ENCODE results near the gene LDAH. TPM values are rescaled to one million over a fixed set of nuclear protein-coding genes. Genes with fewer than 3 reads are reported as not detected.

The LDAH gene
- 10 to 100 TPM; 19.5 to 21.5 TPM for total RNA-seq
- long read RNA-seq, transcript LDAH-201 (7 exons, 2,907 nt): major isoform, 14 of 28 reads
- long read RNA-seq, partial matches to known transcripts: 0 of 28 reads
- long read RNA-seq, other reads (novel, unspliced or antisense): 9 of 28 reads

DNA sequence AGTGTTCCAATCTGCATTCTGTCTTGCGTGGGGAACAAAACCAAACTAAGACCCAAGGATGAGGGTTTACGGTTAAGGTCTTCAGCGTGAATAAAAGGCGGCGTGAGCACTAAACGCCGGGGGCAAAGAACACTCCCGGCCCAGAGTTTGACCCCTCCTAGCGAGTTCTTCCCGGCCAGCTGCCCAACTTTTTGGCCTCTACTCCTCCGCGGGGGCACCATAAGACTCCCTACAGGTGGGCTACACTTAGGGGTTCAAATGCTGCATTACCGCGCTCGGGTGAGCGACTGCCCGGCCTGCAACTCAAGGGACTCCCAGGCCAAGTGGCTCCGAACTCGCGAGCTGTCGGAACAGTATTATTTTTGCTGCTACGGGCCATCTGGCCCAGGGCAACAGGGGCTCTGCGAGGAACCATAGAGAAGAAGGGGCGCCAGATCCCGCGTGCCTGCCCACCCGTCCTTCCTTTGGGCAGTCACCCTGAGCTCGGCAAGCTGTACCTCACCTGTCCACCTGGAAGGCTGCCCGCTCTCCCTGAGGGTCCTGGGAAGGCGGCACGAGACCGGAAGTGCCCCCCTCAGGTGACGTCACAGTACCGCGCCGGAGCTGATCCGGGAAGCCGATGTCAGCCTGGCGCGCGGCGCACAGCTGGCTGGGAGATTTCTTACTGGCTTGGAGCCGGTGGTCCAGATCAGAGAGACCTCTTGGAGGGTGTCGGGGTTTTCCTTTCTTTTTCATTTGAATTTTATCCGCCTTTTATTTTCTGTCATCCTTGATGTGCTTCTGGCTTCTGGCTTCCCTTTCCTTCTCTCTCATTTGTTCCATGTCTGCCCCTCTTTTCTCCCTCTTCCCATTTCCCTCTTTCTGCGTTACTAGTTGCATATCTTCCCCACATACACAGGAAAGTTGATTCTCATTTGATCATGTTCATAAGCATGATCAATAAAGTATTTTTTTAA, at the start of gene LDAH:
LDAH (minus strand) TSS at position 567 of the 956 bp plus-strand sequence. CDS start 21,638 bp downstream, outside the sequence.
- peak; percentile 92 to 95 for DNase-seq
- intact Hi-C loops (cut with DNase I, micrococcal nuclease): no loop called here
- ATAC-seq: peak; percentile 96

DNA sequence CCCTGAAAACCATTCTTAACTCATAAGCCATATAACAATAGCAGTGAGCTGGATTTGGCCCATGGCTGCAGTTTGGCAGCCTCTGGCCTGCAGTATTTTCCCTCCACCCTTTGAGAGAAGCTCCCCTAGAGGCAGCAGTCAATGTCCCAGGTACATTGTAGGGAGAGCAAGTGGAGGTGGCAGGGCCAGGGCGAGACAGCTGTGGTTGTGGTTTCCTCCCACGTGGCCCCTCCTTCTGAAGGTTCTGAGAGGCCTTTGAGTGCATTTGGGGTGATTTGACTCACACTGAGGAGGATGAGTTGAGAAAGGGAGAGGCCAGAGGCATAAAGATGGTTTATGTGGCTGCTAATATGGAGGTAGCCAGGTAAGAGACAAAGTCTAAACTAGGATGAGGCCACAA, 45.5 kb upstream of the LDAH start:
- intact Hi-C loops (cut with DNase I, micrococcal nuclease): no loop called here
- no peak for DNase-seq
- no peak for ATAC-seq

DNA sequence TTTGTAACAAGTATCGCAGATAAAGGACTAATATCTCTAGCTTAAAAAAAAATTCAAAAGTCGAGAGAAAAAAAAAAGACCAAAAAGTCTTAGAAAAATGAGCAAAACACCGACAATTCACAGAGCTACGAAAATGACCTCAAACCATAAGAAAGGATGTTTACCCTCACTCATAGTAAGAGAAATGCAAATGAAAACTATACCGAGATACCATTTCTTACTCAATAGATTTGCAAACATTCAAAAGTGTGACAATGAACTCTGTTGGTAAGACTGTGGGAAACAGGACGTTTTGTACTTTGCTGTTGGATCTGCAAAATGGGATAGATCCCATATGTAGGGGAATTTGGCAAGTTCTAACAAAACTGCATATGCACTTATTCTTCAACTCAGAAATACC, 39.9 kb upstream of the LDAH start:
- intact Hi-C loops (cut with DNase I, micrococcal nuclease): no loop called here

DNA sequence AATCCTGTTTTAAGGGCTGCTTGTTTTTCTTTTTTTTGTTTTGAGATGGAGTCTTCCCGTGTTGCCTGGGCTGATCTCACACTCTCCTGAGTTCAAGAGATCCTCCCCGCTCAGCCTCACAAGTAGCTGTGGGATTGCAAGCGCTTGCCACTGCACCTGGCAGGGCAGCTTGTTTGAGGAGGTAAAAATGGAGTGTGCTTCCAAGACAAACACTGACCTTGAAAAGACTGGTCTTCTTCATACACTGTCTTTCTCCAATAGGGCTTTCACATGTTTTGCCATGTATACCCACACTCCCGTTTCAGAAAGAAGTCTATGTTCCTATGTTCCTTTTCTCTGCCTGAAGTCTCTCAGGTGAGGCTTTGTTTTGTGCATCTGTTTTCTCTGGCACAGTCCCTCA, 32.6 kb upstream of the LDAH start:
- intact Hi-C loops (cut with DNase I, micrococcal nuclease): no loop called here
- ATAC-seq (no peak), DNase-seq (no peak)

More for the DNA sequence above, 39.9 kb upstream of the LDAH start:
- no peak for ATAC-seq
- DNase-seq: no peak

DNA sequence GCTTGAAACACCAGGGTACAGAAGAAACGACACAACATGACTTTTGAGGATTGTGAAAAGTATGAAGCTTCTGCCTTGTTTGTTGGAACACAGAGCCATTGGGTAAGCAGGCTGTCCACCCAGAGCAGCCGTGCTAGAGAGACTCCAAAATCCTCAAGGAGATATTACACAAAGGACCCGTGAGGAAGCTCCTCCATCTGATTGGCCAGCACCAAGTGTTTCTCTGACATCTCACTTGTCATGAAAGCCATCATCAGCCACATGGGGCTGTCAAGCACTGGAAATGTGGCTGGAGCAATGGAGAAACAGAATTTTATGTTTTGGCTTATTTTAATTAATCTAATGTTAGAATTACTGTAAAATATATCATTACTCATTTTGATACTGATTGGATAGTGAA, 29.8 kb upstream of the LDAH start:
- intact Hi-C loops (cut with DNase I, micrococcal nuclease): no loop called here
- DNase-seq: no peak
- ATAC-seq: no peak

DNA sequence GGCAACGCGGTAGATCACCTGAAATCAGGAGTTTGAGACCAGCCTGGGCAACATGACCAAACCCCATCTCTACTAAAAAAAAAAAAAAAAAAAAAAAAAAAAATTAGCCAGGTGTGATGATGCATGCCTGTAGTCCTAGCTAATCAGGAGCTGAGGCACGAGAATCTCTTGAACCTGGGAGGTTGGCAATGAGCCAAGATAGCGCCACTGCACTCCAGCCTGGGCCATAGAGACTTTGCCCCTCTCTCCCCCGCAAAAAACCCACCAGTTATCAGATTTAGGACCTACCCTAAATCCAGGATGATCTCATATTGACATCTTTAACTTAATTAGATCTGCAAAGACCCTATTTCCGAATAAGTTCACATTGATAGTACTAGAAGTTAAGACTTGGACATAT, 29.2 kb upstream of the LDAH start:
- DNase-seq (no peak), ATAC-seq (no peak)
- intact Hi-C loops (cut with DNase I, micrococcal nuclease): no loop called here

DNA sequence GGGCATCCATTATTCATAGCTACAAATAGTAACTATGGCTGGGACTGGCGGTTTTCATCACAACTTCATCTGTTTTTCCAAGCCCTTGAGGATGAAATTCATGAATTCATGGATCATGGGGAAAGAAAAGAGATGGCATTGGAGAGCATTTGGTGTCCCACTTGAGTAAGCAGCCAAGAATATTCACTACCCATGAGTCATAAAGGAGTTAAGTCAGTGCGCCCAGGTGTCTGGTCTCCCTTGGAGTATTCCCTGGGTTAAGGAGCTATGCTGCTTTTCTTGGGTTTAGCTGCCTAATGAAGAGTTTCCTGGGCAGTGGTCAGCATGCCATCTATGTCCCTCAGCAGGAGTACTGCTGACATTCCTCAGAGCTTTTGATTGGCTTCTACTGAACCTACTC, 21.3 kb upstream of the LDAH start:
- ATAC-seq (no peak), DNase-seq (no peak)
- intact Hi-C loops (cut with DNase I, micrococcal nuclease): no loop called here

DNA sequence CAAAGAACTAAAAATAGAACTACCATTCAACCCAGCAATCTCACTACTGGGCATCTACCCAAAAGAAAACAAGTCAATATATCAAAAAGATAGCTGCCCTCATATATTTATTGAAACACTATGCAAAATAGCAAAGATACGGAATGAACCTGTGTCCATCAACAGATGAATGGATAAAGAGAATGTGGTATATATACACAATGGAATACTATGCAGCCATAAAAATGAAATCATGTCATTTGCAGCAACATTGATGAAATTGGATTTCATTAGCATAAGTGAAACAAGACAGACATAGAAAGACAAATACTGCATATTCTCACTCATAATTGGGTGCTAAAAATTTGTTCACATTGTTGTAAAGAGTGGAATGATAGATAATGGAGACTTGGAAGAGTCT, 16.2 kb upstream of the LDAH start:
- intact Hi-C loops (cut with DNase I, micrococcal nuclease): no loop called here
- no peak for ATAC-seq
- DNase-seq: no peak

DNA sequence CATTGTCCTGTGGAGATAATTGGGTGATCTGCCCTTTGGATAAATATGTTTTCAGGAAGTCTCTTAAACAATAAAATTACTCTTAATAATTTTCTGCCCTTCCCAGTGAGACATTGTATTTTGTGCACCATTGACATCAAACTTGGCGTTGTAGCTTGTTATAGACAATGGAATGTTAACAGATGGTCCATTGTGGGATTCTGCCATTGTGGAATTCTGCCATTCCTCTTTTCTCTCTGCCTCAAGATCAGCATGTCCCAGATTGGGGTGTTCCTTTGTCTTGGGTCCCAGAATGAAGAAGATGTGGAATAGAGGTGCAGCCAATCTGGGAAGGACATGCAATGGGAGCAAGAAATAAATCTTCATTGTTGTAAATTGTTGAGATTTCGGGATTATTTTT, 15.1 kb upstream of the LDAH start:
- no peak for DNase-seq
- intact Hi-C loops (cut with DNase I, micrococcal nuclease): no loop called here
- no peak for ATAC-seq

DNA sequence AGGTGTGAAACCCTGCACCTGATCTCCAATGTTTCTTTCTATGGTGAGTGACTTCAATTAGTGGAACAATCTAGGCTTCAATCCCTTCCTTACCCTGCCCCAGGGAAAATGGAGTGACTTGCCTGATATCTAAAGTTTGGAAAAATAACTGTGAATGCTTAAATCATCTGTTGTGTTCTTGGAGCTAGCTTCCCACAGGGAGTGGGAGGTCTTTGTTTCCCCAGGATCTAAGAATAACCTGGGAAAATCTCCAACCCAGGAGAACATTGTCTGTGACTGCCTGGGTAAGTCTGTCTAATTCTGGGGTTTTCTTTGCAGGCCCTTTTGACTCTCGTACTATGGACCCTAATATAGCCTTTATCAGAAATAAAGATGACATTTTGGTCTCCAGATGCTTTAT, 13.6 kb upstream of the LDAH start:
- no peak for ATAC-seq

DNA sequence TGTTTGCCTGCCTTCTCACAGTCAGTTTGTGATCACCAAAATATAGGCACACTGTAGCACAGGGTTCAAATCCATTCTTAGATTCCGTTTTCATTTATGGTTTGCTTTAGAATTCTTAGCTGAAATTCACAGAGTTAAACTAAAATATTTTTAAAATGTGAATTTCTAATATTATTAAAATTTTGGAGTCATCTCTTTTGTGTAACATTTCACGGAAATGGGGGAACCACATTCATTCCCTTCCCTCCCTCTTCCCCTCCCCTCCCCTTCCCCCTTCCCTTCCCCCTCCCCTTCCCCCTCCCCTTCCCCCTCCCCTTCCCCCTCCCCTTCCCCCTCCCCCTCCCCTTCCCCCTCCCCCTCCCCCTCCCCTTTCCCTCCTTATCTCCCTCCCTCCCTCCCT, 11.4 kb upstream of the LDAH start:
- intact Hi-C loops (cut with DNase I, micrococcal nuclease): no loop called here
- ATAC-seq: no peak
- no peak for DNase-seq

More for the DNA sequence above, 13.6 kb upstream of the LDAH start:
- DNase-seq: no peak
- intact Hi-C loops (cut with DNase I, micrococcal nuclease): no loop called here

DNA sequence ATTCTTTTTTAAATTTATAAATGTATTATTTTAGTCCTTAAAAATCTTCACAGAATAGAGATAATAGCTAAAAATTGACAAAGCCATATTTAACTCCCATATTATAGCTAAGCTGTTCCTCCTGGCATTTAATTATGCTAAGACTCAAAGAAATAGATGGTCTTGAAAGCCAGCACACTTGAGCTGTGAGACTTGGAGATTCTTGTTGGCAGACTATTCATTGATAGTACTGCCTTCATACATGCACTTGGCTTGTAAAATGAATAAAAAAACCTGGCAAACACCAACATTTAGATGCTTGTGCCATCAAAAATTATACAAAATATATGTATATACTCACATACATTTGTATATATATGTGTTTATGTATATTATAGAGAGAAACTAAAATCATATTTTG, 9.7 kb upstream of the LDAH start:
- no peak for ATAC-seq
- no peak for DNase-seq
- intact Hi-C loops (cut with DNase I, micrococcal nuclease): no loop called here

DNA sequence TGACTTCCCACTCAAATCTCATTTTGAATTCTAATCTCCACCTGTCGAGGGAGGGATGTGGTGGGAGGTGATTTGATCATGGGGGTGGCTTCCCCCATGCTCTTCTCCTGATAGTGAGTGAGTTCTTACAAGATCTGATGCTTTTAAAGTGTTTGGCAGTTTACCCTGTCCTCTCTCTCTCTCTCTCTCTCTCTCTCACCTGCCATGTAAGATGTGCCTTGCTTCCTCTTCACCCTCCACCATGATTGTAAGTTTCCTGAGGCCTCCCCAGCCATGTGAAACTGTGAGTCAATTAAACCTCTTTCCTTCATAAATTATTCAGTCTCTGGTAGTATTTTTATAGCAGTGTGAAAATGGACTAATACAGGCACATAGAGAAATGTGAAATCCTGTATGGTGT, 7.0 kb upstream of the LDAH start:
- intact Hi-C loops (cut with DNase I, micrococcal nuclease): no loop called here
- ATAC-seq: no peak
- no peak for DNase-seq

DNA sequence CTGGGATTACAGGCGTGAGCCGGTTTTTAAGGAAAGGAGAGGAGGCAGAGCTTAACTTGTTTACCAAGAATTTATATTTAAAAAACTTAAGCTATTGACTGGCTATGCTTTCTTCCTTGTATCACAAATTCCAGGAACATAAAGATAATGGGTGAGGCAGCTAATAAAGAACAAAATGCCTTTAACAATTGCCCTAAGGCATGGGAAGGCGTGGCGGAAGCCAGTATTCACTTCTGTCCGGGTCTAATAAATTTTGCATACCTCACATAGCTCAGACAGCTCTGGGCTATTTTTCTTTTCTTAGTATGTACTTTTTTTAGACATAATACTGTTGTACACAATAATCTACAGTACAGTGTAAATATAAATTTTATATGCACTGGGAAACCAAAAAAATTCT, 1.0 kb upstream of the LDAH start:
- ATAC-seq (no peak), DNase-seq (no peak)
- intact Hi-C loops (cut with DNase I, micrococcal nuclease): no loop called here

DNA sequence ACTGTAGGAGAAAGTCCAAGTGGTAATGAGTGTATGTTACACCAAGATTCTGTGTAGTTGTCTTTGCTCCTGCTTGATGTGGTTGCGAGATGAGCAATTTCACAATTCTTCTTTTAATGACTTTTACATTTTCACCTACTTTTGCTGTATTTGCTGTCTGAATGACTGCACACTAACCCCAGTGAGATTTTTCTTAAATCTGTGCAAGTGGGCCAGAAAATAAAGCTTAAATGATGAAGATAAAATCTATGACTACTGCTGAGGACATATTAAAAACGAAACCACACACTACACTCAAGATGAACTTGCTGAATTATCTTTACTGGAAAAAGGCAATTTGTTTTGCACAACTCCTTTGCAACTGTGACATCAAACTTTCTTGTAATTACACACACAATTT, 4.1 kb downstream of the LDAH start:
- intact Hi-C loops (cut with DNase I, micrococcal nuclease): no loop called here
- DNase-seq: no peak

DNA sequence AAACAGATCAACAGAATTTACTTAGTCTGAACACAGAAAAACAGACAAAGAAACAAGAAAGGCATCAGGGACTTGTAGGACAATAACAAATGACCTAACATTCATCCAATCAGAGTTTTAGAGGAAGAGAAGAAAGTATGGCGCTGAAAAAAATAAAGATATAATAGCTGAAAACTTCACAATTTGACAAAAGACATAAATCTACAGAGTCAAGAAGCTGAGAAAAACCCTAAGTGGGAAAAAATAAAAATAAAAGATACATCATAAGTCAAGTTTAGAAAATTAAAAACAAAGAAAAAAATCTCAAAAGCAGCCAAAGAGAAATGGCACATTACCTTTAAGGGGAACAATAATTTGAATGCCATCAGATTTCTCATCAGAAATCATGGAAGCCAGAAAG, 7.7 kb downstream of the LDAH start:
- DNase-seq (no peak), ATAC-seq (no peak)
- intact Hi-C loops (cut with DNase I, micrococcal nuclease): no loop called here

More for the DNA sequence above, 4.1 kb downstream of the LDAH start:
- ATAC-seq: no peak

DNA sequence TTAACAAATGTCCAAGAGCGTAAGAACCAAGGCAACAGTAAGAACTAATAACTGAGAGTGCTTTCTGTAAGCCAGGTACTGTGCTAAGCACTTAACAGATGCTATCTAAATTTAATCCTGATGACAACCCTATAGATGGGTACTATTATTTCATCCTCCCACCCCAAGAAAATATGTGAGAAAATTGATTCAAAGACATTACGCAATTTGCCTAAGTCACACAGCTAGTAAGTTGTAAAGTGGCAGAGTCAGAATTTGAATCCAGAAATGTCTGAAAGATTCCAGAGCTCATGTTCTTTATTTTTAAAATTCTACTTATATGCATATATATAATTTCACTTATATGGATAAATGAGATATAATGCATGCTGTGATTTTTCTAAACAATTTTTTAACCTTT, 10.1 kb downstream of the LDAH start:
- DNase-seq (no peak), ATAC-seq (no peak)
- intact Hi-C loops (cut with DNase I, micrococcal nuclease): no loop called here

DNA sequence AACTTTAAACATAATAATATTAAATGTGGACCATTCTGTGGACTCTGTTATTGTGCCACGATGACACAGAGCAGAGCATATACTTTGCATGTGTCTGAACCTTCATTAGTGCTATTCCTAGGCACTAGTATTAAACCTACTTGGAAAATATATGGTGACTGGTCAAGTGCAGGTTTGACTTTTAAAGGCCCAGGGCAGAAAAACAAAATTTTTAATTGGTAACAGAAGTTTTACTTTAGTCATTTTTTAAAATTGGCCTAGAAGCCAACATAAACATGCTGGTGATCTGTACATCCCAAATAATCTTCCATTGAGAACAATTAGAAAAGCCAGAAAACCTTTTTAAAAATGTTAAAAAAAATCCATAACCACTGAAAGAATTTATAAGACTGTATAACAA, 16.6 kb downstream of the LDAH start:
- no peak for DNase-seq
- no peak for ATAC-seq
- intact Hi-C loops (cut with DNase I, micrococcal nuclease): no loop called here

DNA sequence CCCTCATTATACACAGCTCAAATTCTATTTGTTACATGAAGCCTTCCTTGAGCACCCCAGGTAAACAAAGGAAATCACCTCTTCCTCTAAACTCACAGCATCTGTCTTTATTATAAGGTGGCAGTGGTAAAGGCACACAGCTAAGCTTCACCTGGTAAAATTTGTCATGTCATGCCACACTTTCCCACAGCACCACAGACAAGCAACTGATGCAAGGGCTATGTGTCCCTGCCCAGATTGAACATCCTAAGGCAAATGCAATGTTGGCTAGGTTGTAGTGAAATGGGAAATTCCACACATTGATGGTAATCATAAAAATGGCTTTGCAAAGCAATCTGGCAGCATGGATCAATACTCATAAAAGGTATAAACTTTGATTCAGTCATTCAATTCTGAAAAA, 18.9 kb downstream of the LDAH start:
- intact Hi-C loops (cut with DNase I, micrococcal nuclease): no loop called here
- no peak for ATAC-seq
- DNase-seq: no peak

DNA sequence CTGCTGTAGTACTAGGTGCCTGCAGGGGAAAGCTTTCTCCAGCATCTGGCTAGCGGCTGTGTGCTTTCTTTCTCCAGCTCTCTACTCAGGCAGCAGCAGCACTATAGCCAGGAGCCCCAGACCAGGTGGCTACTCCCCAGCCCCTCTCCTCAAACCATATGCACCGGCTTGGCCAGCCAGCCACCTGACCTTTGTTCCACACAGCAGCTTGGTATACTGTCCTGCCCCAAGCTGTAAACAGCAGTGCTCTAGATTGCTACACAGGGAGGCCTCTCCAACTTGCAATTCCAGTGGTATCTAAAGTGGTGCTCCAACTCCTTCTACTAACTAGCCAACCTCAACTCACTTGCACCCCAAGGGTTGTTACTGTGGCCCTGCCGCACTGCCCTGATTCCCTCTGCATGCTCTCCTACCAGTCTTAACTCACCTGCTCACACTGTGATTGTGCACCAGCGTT, 19.6 kb downstream of the LDAH start:
- intact Hi-C loops (cut with DNase I, micrococcal nuclease): no loop called here
- peak; percentile 77 for ATAC-seq
- no peak for DNase-seq

DNA sequence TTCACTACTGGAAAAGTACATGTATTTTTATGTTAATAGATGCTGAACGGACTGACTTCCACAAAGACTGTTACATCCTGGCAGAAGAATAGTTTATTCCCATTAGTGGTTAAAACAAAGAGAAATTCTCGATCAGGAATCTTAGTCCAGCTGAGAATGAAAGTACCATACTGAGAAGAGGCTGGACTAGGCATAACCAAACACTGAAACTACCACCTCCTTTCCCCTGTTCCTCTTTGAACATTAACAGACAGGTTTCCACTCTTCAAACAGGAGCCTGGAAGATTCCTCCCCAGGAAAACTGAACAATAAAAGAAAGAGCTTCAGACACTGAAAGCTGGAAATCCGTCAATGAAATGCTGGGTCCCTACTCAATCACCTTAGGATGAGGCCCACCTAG, 25.8 kb downstream of the LDAH start:
- ATAC-seq: no peak
- intact Hi-C loops (cut with DNase I, micrococcal nuclease): no loop called here
- no peak for DNase-seq
